ENCODE data around the gene ARPC5.

Gene ARPC5

DNA sequence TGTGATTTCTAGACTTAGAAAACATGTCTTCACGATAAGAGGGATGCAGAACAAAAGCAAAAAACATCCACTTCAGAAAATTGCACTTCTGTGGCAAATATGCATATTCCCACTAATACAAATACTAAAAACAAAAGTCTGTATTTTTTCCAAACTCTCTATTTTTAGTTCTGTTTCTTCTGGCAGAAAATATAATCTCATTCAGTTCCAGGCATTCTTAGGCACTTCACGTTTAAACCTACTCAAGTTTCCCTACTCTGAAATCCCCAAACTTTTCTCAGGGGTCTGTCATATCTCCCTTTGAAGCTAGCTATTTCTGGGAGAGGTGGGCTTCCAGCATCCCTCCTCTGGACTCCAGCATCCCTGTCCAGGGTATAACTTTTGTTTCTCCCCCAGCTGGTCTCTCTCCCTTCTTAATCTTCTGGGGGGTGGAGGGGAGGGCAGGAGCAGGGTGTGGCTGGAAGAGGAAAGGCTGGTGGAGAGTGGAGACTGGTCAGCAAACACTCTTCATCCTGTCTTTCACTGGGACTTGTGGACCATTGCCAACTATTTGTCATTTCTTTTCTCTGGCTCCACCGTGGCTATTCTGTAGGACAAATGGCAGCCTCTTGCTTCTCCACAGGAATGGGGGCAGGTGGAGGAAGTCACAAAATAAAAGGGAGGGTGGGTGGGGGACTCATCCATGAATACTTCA, 25.7 kb downstream of the ARPC5 start:
- no peak for DNase-seq

DNA sequence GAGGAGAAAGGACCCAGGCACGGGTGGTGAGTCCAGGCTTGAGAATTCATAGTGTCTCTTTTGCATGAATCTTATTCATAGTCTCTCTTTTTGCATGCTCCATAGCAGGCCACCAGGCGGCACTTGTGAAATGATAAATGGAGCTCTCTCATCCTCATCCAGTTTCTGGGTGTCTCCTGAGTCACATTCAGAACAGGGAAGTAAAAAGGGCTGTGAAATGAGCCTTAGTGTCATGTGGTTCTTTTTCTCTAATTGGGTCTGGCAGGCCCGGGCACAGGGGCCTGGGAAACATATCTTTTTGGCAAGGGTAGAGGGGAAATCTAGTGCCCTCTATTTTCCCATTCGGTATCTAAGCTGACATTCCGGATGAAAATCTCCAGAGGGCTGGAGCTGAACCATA, 26.3 kb downstream of the ARPC5 start:
- DNase-seq, result no peak

DNA sequence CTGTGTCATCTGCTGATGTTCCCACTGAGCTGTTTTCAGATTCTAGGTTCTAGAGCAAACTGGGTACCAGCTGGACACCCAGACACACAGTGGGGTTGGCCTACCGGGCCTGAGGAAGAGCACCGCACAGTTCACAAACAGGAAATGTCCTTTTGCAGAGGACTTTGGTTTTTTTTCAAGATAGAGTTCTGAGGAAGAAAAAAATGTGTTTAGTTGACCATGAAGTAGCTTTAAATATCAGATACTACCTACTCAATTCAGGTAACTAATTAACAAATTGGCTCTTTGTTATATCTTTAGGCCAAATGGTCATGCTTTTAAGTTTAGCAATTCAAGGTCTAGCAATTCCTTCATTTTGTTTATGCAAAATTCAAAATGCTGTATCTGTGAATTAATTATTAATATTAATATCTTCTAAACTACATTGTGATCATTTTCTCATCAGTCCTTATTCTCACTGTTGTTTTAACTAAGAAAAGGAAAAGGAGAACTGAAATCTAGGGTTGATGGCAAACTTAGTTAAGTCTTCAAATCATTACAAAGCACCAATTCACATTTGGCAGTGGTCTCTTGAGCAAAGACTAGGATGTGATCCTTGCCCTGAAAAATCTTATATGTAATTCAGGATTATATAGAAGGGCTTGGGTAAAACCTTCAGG, 28.1 kb downstream of the ARPC5 start:
- DNase-seq, result no peak

DNA sequence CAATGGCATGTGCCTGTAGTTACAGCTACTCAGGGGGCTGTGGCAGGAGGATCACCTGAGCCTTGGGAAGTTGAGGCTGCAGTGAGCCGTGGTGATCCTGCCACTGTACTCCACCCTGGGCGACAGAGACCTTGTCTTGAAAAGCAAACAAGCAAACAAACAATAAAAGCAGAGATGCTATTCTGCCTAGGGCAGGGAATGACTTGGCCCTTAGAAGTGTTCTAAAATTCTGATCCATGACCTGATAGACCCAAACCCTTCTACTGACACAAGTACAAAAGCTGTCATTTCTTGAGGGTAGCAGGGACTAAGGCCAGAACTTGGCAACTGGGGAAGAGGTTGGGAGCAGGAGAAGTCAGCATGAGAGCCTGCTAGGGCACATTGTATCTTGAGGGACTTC, 29.7 kb downstream of the ARPC5 start:
- DNase-seq, result no peak

DNA sequence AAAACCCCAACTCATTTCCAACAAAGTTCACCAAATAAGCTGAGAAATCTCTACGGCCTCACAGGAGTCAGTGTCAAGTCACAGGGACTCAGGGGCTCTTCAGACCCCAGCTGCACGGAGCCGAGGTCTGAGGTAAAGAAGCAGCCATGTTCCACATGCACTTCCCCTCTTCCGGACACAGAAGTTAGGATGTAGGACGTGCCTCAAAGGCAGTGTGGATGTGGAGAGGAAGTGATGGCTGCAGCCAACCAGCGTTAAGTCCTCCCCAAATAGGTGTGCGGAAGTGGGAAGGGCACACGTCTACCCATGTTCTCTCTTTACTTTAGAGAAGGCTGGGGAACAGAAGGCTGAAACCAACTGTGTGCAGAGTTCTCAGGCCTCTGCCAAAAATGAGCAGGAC, 30.8 kb downstream of the ARPC5 start:
- DNase-seq, result no peak

DNA sequence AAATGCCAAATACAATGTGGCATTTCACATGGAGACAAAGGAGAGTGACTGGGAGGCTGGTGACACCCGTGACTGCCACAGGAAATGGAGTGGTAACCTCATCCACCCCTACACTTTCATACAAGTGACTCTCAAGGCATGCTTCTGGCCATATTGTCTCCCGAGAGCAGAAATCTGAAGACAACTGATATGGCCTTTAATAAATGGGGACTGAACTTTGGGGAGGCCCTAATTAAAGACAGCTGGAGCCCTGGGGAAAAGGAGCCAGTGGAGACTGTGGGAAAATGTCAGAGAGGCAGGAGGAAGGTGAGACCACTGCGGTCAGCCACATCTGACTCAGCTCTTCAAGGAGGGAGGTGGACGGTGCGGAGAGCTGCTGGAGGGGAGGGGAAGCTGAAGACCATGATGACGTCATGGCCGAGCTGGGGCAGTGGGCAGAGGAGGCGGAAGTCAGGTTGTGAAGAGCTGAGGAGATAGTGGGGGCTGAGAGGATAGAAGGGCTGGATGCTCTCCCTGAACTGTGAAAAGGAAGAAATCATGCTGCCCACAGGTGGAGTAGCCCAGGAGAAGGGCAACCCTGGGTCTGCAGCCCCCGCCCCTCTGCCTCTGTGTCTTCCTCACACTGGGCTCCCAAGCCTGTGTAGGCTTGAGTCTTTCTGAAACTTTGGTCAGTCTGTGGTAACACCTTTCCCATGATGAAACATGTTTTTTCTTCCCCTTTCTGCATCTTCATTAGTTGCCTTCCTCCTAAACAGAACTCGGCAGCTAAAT, 31.4 kb downstream of the ARPC5 start:
- no peak for DNase-seq

DNA sequence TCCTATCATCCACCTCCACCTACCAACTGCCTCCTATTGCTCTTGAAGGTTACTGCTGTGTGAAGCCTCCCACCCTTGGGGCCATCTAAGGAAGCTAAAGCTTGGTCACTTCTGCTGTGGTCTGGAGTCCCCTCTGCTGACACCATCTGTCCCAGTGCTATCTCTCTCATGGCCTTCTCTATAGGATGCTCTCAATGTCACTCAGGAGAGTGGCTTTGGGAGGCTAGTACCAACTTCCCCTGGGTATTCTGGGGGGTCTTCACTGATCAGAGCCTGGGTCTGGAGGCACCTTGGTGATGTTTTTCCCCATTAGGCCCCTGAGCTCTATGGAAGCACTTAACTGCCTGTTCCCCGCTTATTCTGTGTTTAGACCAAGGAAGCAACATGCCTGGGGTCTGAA, 33.1 kb downstream of the ARPC5 start:
- no peak for DNase-seq

DNA sequence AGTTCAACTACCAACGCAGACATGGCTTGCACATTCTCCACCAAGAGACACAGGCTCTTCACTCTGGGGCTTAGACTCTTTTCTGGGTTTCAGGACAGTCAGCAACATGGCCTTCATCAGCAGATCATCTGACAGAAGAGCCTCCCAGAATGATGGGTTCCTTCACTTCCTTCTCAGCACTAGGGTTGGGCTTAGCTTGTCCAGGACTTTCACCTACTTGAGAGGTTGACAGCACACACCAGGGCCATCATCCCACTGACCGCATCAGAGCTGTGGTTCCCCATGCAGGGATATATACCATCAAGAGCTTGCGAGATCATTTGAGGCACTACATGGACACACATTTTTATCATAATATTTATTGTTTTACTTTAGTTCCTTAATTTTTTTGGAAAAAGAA, 34.9 kb downstream of the ARPC5 start:
- DNase-seq, result no peak

DNA sequence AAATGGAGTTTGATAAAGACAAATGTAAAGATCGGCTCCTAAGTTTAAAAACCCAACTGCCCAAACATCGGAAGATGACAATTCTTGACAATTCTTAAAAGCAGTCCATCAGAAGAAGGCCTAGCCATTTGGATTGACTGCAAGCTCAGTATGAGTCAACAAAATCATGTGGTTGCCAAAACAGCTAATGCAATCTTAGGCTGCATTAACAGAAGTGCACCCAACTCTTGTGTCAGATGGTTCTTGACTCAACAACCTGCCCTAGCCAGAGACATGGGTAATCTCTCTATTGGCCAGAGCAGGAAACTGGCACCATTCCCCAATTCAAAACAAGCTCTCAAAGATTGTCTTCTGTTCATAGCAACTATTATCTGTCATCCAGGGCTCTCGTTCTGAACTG, 35.4 kb downstream of the ARPC5 start:
- no peak for DNase-seq

DNA sequence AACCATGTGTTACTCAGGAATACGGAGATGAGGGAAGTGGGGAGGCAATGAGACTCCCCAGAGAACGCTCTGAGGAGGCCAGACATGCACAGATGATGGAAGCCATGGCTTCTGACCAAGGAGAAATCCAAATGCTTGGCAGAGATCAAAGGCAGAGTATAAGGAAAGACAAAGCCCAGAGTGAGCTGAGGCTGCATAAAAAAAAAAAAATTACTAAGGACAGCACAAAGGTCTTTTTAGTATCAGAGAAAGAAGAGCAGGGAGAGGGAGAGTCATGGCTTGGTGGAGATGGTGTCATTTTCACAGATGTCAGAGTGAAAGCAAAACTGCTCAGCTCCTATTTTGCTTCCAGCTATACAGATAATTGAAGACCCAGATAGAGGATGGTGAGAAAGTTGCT, 37.2 kb downstream of the ARPC5 start:
- no peak for DNase-seq

DNA sequence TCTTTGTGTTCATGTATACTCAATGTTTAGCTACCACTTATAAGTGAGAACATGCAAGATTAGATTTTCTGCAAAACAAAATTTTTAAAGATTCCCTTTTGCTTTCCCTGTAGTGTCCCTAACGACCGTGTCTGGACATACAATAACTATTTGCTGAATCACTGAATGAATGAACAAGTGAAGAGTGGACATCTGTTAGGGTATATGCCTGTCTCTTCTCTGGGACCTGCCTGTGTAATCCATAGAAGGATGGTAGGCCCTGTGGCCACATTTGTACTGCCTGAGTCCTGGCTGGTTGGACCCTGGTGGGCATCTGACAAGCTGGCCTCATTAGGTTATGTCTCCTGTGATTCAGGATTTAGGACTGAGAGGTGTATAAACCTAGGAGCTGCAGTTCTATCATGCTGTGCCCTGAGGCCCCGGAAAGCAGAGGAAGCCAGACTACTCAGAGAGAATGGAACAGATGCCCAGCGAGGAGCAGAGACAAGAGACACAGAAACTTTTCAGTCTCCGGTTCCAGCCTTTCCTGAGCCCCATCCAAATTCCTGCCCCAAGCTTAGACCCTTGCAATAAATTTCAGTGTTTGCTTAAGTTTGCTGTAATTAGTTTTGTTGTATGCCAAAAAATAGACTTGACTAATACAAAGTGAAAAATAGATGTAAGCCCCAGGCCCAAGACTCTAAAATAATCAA, 37.8 kb downstream of the ARPC5 start:
- no peak for DNase-seq

DNA sequence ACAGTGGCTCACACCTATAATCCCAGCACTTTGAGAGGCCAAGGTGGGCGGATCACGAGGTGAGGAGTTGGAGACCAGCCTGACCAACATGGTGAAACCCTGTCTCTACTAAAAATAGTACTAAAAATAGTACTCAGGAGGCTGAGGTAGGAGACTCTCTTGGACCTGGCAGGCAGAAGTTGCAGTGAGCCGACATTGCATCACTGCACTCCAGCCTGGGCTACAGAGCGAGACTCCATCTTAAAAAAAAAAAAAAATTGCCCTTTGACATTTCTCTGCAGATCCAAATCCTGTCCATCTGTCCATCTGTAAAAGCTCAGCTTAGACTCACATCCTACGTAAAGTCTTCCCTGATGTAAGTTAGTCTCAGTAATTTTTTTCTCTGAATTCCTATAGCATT, 39.1 kb downstream of the ARPC5 start:
- no peak for DNase-seq

DNA sequence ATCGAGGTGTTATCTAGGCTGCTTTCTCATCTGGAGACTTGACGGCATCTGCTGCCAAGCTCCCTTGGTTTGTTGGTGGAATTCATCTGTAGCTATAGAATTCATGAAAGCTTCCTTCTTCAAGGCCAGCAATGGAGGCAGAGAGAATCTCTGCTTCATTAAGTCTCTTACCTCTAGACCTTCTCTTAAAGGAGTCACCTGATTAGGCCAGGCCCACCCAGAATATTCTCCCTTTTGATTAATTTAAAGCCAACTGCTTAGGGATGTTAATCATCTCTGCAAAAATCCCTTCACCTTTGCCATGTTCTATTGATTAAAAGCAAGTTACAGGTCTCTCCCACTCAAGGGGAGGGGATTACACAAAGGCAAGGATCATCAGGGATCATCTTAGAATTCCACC, 40.0 kb downstream of the ARPC5 start:
- no peak for DNase-seq

DNA sequence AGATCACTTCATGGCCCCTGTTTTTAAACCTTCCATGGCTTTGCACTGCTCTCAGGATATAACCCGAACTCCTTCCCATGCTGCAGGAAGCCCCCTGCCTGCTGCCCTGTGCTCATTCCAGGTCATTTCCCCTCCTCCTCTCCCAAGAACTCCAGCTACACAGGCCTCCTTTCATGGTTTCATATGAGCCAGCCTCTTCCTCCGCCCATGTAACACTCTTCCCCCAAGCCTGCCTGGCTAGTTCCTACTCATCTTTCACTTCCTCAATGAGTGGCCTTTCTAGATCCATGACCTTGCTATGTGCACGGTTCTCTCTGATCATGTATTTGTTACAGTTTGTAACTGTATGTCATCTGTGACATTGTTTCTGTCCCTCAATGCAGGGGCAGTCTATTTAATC, 42.2 kb downstream of the ARPC5 start:
- DNase-seq, result no peak

DNA sequence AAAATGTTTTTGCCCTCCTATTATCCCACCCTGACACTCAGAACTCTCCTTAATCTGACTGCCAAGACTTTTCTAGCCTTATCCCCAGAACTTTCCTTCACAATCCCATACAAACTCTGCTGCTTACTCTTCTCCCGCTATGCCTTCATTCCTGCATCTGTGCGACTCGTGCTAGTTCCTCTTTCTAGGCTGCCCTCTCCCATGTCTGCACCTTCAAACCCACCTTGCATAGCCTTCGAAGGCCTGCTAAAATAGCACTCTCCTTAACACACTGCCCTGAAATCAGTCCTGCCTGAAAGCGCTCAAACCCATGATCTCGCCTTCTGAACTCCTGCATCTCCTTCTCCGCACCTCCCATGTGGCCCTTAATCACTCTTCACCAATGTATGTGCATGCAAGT, 42.9 kb downstream of the ARPC5 start:
- no peak for DNase-seq

DNA sequence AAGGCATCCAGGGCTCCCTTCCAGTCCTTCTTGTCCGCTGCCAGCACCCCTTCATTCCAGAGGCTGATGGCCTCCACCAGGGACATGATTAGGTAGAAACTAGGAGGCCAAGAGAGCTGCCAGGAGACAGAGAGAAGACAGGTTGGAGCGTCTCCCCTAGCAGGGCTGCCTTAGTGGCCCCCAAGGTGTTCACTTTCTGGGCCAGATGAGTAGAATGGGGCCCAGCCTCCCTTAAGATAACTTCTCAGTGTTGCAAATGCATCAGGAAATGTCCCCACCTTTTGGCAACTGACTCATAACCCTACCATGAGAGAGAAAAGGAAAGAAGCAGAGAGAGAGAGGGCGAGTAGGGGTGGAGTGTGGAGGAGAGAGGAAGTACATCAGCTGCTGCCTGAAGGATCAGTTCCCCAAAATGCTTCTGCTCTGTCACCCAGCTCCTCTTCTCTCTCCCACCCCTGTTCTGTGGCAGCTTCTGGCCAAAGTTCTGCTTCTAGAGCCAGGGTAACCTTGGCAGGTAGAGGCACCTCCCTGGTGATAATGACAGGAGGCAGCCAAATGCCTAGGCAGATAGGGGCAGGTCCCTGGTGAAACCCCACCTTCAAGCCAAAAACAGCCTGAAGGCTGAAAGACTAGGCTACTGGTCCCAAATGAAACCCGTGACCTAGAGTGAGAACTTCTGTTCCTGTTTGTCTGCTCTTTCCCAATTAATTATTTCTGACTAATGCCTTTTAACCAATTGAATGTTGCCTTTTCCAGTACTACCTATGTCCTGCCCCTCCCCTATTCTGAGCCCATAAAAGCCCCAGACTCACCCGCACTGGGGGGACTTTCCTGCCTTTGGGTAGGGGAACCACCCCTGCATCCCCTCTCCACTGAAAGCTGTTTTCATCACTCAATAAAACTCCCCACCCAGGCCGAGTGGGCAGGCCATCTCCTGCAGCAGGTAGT, 45.1 kb downstream of the ARPC5 start, which contains the start of gene NCF2:
Gene NCF2, minus strand, starts transcription at position 216 of the 948 bp plus-strand sequence. Its CDS starts 130 bp downstream, at position 86.
- DNase-seq, result no peak

DNA sequence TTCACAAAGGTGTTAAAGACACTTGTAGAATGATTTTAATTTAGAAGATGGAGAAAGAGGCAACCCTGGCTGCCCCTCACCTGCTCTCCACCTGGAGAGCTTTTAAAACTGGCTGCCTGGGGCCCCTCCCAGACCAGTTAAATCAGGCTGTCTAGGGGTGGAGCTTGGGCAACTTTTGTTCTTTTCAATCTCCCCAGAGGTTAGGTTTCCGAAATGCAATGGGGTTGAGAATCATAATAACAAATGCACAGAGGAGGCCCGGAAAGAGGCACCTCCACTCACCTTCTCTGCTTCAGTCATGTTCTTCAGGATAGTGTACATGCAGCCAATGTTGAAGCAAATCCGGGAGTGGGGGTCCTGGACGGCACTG, 45.7 kb downstream of the ARPC5 start:
- no peak for DNase-seq

DNA sequence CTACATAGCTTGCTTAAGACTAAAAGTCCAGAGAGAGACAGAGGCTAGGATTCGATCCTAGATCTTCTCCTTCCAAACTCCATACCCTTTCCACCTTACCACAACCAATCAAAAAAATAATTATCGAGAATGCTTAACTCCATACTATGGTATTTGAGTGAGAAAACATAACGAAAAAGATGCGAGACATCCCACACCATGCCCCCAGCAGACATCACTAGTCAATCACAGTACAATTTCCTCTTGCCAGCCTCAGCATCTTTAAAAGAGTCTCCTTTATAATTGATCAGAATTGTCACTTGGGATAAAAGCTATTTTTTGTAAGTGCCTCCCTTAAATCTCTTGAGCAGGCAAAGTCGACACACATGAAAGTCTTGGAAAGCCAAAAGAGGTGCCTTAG, 46.2 kb downstream of the ARPC5 start:
- DNase-seq, result no peak

DNA sequence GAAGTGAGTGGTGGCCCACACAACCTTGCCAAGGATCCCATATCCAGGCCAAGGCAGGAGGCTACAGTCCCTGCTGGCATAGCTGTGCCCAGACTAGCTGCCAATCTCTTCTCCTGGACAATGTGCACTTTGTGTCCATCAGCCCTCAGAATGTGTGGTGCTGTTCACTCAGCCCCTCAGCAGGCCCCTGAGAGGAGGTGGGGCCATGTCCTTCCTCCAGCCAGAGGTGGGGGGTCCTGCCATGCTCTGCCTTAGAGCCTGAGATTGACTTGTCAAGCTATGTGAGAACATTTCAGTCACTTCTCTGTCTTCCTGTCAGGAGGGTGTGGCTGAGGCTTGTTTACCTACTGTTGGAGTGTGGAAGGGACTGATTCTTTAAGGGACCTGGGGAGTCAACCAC, 46.8 kb downstream of the ARPC5 start:
- DNase-seq, result no peak

DNA sequence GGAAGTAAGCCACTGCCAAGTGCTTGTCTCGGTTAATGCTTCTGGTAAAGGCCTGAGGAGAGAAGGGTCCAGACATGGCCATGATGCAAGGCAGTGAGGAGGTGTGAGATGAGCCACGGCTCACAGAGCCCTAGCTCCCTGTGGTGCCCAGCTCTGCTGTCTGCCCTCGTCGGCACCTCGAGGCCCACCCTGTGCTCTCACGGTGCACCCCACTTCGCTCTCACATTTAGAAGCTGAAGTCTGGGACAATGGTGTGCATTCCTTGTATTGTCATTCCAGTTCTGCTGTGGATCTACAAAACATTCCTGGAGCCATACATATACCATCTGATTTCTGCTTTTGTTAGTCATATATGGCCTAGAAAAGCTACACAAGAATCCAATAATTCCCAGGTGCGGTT, 48.7 kb downstream of the ARPC5 start:
- DNase-seq, result no peak

DNA sequence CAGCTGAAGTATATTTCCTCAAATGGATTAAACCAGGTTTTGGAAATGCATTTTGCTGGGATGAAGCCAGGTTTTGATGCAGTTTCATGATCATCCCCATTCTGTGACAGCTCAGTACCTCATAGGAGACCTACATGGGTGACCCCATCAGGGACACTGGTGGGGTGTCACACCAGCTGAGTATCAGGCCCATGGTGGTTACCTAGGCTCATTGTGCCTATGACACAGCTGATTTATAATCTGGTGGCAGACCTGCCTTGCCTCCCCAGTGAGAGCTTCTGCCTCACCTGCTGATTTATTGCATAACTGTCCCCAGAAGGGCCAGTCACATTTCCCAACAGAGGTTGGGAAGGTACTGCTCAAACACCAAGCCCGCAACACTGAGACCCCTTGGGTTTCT, 49.1 kb downstream of the ARPC5 start:
- no peak for DNase-seq

DNA sequence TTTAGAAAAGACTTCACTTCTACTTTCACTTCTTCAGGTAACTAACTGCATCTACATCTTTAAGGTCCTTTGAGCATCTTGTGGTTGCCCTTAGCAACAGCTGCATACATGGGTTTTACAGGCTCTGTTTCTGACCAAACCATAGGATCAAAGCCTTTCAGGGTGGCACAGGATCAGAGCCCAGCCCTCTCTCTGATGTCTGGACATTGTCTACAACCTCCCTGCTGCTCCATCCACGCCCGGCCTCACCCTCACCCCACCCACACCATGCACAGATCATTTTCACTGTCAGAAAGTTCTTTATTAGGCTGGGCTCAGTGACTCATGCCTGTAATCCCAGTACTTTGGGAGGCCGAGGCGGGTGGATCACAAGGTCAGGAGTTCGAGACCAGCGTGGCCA, 50.5 kb downstream of the ARPC5 start:
- no peak for DNase-seq
